Measurements from ENCODE around the gene KAT2A.

The KAT2A gene

DNA sequence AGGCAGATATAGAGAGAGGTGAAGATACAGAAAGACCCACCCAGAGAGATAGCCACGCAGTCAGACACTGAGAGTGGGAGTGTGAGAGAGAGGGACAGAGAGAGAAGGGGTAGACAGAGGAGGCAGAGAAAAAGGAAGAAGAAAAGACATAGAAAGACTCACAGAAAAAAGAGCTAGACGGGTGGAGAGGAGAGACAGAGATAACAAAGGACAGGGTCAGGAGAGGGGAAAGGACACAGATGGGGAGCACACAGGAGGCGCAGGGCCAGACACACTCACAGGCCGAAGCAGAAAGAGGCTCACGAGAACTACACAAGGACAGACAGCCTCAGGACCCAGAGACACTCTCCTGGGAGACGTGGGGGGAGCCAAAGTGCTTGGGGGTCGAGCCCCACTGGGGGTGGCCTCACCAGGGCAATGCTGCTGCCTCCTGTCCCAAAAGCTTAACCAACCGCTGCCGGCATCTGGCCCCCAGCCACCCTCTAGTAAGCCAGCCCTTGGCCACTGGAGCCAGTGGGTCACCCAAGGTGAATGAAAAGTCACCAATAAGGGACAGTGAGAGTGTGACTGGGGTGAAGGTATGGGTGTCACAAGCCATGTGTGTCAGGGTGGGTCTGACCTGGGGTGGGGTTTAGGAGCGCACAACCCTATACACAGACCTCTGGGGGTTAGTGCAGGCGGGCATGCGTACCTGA, 26.6 kb downstream of the KAT2A start:
- DNase-seq (ENCODE audit: low spot score), result no peak

DNA sequence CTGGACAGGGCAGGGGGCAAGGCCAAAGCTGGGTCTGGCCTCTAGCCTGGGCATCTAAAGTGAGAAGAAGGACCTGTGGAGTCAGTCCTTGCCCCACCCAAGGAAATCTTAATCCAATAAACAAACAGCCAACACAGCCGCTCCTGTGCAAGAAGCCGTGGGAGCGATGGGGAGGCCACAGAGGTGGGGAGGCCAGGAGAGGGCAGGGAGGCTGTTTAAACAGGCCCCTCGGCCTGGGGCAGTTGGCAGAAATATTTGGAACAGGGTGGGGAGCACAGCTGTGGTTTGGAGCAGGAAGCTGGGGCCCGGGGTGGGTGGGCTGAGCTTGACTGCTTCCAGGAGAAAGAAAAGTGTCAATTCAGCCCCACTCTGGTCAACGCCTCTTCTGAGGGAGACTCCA, 28.2 kb downstream of the KAT2A start:
- no peak for DNase-seq (ENCODE audit: low spot score)

DNA sequence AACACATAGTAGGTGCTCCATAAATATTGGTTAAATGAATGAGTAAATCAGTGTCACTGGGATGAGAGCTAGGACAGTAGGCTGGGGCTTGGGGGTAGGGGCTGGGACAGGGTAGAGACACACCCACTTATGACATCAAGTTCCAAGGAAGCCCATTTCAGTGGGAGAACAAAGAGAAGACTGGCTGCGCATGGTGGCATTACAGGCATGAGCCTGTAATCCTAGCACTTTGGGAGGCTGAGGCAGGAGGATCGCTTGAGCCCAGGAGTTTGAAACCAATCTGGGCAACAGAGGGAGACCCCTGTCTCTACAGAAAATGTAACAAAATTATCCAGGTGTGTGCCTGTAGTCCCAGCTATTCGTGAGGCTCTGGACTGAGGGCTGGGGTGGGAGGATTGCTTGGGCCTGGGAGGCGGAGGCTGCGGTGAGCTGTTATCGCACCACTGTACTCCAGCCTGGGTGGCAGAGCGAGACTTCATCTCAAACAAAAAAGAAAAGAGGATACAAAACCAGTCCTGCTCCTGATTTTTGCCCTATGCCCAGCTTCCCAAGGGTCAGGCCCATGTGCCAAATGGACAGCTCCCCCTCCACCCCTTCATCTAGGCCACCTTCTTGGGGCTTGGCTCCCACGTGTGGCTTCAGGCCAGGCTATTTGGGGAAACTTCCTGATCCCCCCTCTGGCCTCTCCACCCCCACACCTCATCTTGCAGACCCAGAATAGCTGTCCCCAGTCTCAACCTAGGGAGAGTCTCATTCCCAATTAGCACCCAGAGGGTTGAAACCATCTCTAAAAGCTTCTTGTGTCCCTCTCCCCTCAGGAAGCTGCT, 30.0 kb downstream of the KAT2A start:
- DNase-seq (ENCODE audit: low spot score), result no peak

DNA sequence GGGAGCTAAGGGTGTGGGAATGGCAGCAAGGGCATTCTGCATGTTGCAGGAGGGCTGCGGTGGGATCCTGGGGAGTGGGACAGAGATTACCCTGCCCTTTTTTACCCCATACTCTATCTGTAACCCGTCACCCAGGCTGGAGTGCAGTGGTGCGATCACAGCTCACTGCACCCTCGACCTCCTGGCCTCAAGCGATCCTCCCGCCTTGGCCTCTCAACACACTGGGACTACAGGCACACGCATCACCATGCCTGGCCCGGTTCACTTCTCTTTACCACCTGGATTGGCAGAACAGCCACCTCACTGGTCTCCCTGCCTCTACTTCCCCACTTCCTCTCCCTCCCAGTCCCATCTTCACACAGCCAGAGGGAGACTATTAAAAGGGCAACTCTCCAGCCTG, 32.4 kb downstream of the KAT2A start:
- DNase-seq (ENCODE audit: low spot score), result no peak

DNA sequence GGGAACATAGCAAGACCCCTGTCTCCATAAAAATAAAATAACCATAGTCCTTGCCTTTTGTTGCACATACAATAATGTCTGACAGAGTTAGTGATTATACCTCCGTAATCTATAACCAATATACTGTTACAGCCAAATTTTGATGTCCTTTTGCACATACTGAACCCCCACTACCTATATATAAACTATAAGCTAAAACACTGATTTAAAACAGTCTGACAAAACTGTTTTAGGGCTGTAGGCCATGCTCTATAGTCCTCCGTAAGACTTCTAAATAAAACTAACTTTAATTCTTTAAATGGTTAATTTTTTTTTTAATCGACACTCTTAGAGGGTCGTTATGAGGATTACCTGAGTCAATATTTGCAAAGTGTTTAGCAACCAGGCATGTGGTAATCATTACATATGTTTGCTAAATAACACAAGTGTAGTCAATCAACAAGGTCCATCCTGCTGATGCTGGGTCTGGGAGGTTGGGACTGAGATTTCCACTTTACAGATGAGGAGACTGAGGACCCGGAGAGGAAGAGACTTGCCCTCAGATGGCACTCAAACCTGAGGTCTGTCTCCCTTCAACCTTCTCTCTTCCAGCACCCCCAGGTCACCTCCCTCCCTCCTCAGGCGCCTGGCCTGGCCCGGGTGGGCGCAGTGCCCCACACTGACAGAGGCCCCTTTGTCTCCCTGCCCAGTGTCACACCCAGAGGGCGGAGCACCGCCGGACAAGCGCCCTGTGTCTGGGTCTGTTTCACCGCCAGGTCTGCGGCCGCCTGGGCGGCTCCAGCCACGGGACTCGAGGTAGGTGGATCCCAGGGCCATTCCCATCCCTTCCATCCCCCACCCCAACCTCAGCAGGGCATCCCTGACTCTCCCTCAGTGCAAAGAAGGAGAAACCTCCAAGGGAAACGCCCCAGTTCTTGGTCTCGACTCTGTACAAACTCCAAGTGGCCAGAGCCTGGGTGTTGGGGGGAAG, 33.1 kb downstream of the KAT2A start:
- DNase-seq (ENCODE audit: low spot score), result no peak

DNA sequence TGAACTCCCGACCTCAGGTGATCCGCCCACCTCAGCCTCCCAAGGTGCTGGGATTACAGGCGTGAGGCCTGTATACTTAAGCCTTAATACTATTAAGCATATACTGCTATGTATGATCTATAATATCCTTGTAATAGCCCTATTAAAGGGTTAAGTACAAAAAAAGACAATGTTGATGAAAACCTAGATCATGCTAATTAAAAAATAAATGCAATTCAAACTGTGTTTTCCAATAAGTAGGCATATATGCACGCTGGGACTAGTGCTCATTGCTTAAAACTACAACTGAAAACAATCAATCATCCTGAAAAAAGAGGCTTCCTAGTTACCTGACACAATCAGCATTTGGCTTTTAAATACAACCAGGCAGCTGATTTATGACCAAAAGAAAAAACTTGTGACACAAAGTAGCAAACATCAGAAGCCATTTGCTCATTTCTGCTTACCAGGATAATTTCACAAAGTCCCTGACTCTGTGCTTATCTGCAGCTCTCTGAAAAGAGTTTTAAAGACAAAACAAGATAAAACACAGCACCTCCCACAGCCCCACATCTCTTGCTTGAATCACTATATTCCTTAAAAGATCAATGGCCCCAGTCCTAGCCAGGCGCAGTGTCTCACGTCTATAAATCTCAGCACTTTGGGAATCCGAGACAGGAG, 34.0 kb downstream of the KAT2A start:
- DNase-seq (ENCODE audit: low spot score), result peak; percentile 76

DNA sequence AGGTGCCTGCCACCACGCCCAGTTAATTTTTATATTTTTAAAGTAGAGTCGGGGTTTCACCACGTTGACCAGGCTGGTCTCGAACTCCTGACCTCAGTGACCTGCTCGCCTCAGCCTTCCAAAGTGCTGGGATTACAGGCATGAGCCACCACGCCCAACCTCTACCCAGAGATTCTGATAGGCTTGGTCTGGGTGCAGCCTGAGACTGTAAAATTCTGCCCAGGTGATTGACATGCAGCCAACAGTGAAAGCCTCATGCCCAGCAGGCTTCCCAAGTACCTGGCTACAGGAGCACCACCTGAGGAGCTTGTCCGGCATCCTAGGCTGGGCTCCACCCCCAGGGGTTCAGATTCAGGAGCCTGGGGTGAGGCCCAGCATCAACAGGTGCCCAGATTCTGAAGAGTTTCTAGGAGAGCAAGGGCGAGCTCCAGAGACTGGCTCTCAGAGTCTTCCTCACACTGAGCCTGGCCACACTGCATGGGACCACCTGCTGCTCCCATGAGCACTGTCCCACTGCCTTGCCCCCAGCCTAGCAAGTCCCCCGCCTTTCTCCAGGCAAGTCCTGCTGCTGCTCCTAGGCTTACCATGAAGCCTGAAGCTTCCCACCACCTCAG, 39.5 kb downstream of the KAT2A start:
- DNase-seq (ENCODE audit: low spot score), result no peak

DNA sequence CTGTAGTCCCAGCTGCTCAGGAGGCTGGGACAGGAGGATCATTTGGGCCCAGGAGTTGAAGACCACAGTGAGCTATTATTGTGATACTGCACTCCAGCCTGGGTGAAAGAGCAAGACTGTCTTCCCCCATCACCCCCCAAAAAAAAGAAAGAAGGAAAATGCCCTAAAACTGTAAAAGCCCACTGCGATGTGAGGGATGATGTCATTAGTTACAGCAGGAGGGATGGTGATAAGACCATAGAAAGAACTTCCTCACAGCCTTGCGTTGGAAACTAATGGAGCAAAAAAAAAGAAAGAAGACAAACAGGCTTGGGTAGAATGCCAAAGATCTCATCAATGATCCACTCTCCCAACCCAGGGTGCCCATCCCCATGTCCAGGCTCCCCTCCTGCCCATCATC, 41.6 kb downstream of the KAT2A start:
- no peak for DNase-seq (ENCODE audit: low spot score)

DNA sequence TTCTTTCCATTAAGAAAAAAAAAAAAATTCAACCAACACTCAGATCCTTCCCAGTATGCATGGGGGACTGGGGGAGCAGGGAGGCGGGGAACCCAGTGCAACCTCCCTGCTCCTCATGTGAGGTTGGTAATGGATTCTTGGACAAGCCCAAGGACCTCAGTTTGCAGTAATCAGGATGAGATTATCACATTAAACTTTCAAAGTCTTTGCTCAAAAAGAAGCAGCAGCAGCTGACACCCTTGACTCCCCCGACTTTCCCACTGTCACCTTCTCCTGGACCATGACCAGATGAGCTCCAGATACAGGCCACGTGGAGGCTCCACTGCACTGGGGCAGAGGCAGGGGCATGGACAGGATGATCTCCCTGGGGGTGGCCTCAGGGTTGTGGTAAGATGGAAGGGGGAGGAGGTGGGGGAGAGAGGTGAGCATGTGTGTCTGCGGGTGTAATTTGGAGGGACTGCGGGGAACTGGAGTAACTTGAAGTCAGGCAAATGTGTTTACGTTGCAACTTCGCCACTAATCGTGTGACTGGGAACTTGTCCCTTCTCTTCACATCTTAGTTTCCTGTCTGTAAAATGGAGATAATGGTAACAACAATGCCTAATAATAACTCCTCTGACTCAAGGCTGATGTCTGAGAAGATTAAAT, 42.6 kb downstream of the KAT2A start:
- DNase-seq (ENCODE audit: low spot score), result no peak

DNA sequence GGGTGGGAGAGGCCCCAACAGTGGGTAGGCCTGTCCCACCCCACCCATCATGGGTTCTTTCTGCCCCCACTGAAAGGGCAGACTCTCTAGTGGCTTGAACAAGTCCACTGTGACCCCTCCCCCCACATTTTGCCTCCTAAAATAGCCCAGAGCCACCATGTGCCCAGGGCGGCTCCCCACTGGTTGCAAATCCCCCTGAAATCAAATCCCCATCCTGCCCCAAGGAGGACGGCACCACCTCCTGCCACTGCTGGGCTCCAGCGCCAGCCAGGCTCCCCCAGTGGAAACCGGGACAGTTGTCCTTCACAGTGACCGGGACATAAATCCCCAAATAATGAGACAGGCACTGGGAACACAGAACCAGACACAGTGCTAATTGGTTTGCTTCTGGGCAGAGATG, 43.4 kb downstream of the KAT2A start:
- no peak for DNase-seq (ENCODE audit: low spot score)

DNA sequence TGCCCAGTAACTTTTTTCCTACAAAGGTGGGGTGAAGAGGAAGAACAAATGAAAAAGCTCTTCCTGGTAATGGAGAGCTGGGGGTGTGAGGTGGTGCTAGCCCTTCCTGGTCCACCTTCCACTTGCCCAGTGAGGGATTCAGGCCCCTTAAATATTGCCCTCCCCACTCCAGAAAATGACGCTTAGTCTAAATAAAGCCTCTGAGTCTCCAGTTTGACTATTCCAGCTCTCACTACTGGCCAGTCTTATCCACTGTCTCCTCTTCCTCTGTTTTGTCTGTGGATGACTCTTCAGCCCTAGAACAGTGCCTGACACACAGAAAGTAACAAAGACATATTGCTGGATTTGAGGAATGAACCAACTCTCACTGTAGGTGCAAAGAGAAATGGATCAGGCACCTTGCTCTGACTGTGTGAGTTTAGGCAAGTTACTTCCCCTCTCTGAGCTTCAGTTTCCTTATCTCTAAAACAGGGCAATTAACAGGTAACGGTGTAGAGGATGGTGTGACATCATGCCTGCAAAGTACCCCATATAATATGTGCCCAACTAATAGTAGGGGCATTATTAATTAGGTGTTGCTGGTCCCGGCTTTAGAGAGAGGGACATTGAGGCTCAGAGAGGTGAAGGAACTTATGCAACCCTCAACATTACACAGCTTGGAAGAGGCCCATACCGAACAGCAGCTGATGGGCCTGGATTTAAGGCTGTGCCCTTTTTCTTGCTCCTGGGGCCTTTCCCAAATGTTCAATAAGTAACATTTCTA, 44.2 kb downstream of the KAT2A start:
- no peak for DNase-seq (ENCODE audit: low spot score)

DNA sequence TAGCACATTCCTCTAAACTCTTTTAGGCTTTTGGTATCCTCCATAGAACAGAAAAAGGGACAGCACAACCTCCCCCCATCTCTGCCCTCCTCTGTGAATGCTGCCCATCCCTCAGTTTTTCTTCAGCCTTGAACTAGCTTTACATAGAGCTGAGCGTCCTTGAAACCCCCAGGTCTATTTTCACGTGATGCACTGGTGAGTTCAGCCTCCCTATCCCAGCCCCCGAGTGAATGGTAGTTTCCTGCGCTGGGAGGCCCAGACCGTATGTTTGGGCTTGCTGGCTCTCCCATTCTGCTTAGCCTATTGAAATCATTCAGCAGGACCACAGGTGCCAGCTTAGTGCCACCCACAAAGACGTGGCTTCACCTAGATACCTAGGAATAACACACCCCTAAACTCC, 45.4 kb downstream of the KAT2A start:
- no peak for DNase-seq (ENCODE audit: low spot score)

DNA sequence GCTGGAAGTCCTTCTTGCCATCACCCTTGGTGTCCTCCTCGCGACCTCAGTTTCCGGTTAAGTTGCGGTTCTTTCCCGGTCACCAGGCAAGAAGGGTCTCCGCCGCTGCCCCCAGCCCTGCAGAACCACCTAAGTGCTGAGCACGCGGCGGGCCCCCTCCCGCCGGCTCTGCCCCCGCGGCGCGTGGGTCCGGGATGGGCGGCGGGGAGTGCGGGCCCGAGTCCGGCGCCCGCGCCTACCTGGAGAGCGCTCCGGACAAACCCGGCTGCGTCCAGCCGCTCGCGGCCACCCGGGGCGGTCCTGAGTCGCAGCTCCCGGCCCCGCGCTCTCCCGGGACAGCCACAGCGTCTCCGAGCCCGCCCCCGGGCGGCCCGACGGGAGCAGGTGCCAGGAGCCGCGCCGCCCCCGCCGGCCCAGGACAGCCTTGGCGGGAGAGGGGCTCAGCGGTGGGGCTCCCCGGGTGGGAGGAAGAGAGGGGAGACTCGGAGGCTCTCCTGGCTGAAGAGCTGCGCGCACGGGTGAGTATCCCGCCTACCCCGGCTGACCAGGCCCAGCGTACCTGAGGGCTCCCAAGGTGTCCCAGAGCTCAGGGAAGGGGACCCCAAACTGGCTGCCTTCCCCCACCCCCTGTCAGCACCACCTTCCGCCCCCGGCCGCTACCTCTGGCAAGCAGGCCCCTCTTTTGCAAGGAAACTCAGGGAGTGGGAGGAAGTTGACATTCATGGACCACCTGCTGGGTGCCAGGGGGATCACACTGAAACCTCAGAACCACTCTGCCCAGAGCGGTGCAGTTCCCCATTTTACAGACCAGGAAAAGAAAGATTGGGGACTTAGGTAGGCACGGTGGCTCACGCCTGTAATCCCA, 48.6 kb downstream of the KAT2A start:
- DNase-seq (ENCODE audit: low spot score), result no peak

DNA sequence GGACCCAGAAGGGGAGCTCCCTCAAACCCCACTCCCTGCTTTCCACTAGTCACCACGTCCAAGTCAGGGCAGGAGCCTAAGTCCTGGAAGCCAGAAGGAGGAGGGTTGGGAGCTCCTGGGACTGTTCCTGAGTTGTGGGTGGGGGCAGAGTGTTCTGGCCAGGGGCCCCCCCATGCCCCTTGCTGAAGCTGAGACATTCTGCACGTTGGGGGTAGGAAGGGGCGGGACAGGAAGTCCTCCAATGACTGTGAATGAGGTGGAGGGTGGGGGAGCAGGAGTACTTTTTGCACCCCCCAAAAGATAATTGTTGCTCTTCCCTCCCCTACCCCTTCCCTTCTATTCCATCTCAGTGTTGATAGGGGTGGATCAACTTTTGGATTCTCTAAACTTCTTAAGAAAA, 49.4 kb downstream of the KAT2A start:
- DNase-seq (ENCODE audit: low spot score), result no peak

DNA sequence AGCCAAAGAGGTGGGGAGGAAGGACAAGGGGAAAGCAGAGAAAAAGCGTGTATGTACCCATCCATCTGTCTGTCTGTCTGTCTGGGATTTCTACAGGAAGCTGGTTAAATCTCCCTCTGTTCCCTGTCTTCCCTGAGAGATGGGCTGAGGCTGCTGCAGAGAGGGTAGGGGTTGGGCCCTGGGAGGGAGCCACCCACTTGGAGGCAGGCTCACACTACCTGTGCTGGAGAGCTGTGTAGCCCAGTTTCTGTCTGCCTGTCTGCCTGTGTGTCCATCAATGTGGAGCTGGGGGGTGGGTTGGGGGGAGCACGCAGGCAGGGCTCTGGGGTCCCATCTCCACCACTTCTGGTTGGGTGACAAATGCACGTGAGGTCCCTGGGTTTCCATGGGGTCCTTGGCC, 52.2 kb downstream of the KAT2A start:
- DNase-seq (ENCODE audit: low spot score), result no peak

DNA sequence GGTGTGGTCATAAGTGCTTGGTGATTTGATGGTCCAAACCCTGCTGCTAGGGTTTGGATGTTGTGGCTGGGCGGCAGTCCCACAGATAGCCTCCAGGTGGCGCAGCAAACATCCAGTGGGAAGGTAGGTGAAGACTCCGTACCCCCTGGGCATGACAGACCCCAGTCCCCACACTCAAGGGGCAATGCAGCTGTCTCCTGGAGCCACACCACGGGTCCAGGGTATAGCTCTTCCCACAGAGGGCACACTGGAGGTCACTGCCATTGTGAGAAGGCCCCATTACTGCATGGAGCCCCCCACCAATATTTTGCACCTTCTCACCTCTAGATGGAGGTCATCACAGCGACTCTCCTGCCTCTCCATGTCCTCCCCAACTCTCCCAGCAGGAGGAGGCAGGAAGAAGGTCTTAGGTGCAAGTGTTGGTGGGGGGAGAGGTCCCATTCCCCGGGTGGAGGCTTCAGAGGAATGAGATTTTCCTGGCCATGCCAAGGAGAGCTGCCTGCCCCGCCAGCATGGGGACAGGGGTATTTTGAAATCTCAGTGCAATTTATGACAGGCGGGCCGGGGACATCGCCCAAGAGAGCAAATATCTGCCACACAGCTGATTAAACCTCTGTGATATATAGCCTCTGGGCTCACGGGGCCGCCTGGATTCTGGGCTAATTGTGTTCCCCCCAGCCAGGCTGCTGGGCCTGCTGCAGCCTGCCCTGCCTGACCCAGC, 53.6 kb downstream of the KAT2A start:
- DNase-seq (ENCODE audit: low spot score), result peak; percentile 84

DNA sequence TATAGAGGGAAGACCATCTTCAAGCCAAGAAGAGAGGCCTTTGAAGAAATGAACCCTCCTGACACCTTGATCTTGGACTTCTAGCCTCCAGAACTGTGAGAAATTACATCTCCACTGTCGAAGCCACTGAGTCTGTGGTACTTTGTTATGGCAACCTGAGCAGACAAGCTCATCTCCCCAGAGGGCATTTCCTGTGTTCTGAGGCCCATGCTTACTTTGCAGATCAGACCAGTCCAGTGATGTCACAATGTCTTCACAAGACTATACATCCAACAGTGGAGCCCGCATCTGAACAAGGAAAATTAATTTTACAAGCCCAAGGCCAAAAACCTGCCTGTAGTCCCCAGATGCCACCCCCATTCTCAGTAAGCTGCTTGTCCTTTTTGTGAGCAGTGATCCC, 56.0 kb downstream of the KAT2A start:
- no peak for DNase-seq (ENCODE audit: low spot score)
